Liver (tissue), 9 donors: Measurements from ENCODE around the gene CYBA. TPM values are rescaled to one million over a fixed set of nuclear protein-coding genes. Genes with fewer than 3 reads are reported as not detected.

ENCODE experiments used
- DNase-seq: peaks from one replicate; pipeline ENCODE4 v3.0.0-alpha.2; 2017; ENCODE audit warnings: low spot score
- H3K27ac ChIP-seq, 2 donors: one replicate each; pipeline ENCODE4 v1.7.0; 2013; ENCODE audit warnings: inconsistent platforms in 2 of 2, low read length in 2 of 2, control low read depth in 1 of 2, low read depth in 1 of 2, mild to moderate bottlenecking in 1 of 2
- H3K27me3 ChIP-seq, 4 donors: one replicate each; pipeline versions ENCODE4 v1.6.1 to v1.7.0; 2013; ENCODE audit warnings: low read length in 3 of 4, inconsistent platforms in 1 of 4, mild to moderate bottlenecking in 1 of 4, moderate library complexity in 1 of 4; ENCODE audit not compliant: control insufficient read depth in 4 of 4, insufficient read depth in 4 of 4
- H3K36me3 ChIP-seq, 4 donors: one replicate each; pipeline versions ENCODE4 v1.6.1 to v1.7.0; 2013; ENCODE audit warnings: low read length in 3 of 4, mild to moderate bottlenecking in 3 of 4, low read depth in 1 of 4, moderate library complexity in 1 of 4; ENCODE audit not compliant: control insufficient read depth in 4 of 4, insufficient read depth in 3 of 4
- H3K4me1 ChIP-seq, 4 donors: one replicate each; pipeline versions ENCODE4 v1.6.1 to v1.7.0; 2013; ENCODE audit warnings: low read length in 3 of 4, mild to moderate bottlenecking in 3 of 4, moderate library complexity in 1 of 4; ENCODE audit not compliant: control insufficient read depth in 4 of 4, insufficient read depth in 4 of 4
- H3K4me3 ChIP-seq, 3 donors: one replicate each; pipeline versions ENCODE4 v1.6.1 to v1.7.0; 2013; ENCODE audit warnings: low read length in 3 of 3, control low read depth in 1 of 3, low read depth in 1 of 3, mild to moderate bottlenecking in 1 of 3
- H3K9ac ChIP-seq, 2 donors: one replicate each; pipeline ENCODE4 v1.7.0; 2013; ENCODE audit warnings: low read length in 2 of 2, mild to moderate bottlenecking in 2 of 2, moderate library complexity in 2 of 2, control low read depth in 1 of 2, low read depth in 1 of 2
- H3K9me3 ChIP-seq, 4 donors: one replicate each; pipeline versions ENCODE4 v1.6.1 to v1.7.0; 2013; ENCODE audit warnings: low read length in 3 of 4; ENCODE audit not compliant: control insufficient read depth in 4 of 4
- EGR1 ChIP-seq, 2 donors: IDR thresholded peaks; 2 replicates each; pipeline ENCODE4 v1.6.1; 2016 to 2018; ENCODE audit warnings: antibody characterized with exemption in 2 of 2, low read depth in 2 of 2
- FOXA1 ChIP-seq: IDR thresholded peaks from 2 replicates; pipeline ENCODE4 v1.6.1; 2016; ENCODE audit warnings: antibody characterized with exemption
- FOXA2 ChIP-seq: IDR thresholded peaks from 2 replicates; pipeline ENCODE4 v1.6.1; 2016; ENCODE audit warnings: antibody characterized with exemption
- HNF4A ChIP-seq, 2 donors: conservative IDR thresholded peaks; 2 replicates each; pipeline ENCODE4 v1.6.1; 2016; ENCODE audit warnings: antibody characterized with exemption in 2 of 2, mild to moderate bottlenecking in 2 of 2
- HNF4G ChIP-seq: IDR thresholded peaks from 2 replicates; pipeline ENCODE4 v1.6.1; 2016; ENCODE audit warnings: antibody characterized with exemption
- JUND ChIP-seq, 2 donors: IDR thresholded peaks; 2 replicates each; pipeline ENCODE4 v1.6.1; 2016; ENCODE audit warnings: antibody characterized with exemption in 2 of 2
- NR2F2 ChIP-seq: IDR thresholded peaks from 2 replicates; pipeline ENCODE4 v1.6.1; 2016; ENCODE audit warnings: antibody characterized with exemption
- RAD21 ChIP-seq, 2 donors: IDR thresholded peaks; 2 replicates each; pipeline ENCODE4 v1.6.1; 2016; ENCODE audit warnings: antibody characterized with exemption in 2 of 2, mild to moderate bottlenecking in 2 of 2
- SP1 ChIP-seq: IDR thresholded peaks from 2 replicates; pipeline ENCODE4 v1.6.1; 2018; ENCODE audit warnings: antibody characterized with exemption, mild to moderate bottlenecking
- TAF1 ChIP-seq: conservative IDR thresholded peaks from 2 replicates; pipeline ENCODE4 v1.6.1; 2016; ENCODE audit warnings: antibody characterized with exemption, mild to moderate bottlenecking
- YY1 ChIP-seq: IDR thresholded peaks from 2 replicates; pipeline ENCODE4 v1.6.1; 2016; ENCODE audit warnings: antibody characterized with exemption, mild to moderate bottlenecking
- WGBS: extraction: QIAGEN DNeasy Blood & Tissue Kit; methylation state at CpG from one replicate; pipeline ENCODE4 v1.1.7; 2013; 5-methylcytosine and 5-hydroxymethylcytosine counted together
- polyA plus RNA-seq, 2 donors: library from polyadenylated mRNA; stranded (reverse) in 1 of 2; unstranded in 1 of 2; fragments of 200-250 nt in 1 of 2; fragments of >200 nt in 1 of 2; fragmentation: Nextera tagmentation in 1 of 2; extraction: Ambion mirVana in 1 of 2; gene quantifications; one replicate each; pipeline versions ENCODE4 v1.2.1 to v1.2.3, GENCODE V29; 2013 to 2015
- total RNA-seq, 2 donors: library from RNA; depleted of rRNA; stranded (reverse); fragments of >200 nt; gene quantifications; one replicate each; pipeline ENCODE4 v1.2.3, GENCODE V29; 2014
- TF ChIP-seq, protein P1 (sequence below): IDR thresholded peaks from 2 replicates; pipeline ENCODE4 v1.6.1; 2016; ENCODE audit warnings: antibody characterized with exemption
- TF ChIP-seq, protein P2 (sequence below): IDR thresholded peaks from 2 replicates; pipeline ENCODE4 v1.6.1; 2016; ENCODE audit warnings: antibody characterized with exemption
- TF ChIP-seq, protein P3 (sequence below): fragments of 150-350 bp; IDR thresholded peaks from 2 replicates; pipeline ENCODE4 v1.5.1; 2017; ENCODE audit warnings: improper control_type of control experiment, low read depth, low read length; ENCODE audit not compliant: missing input control
- TF ChIP-seq, protein P4 (sequence below): IDR thresholded peaks from 2 replicates; pipeline ENCODE4 v1.6.1; 2016; ENCODE audit warnings: antibody characterized with exemption, mild to moderate bottlenecking
- TF ChIP-seq, protein P5 (sequence below): IDR thresholded peaks from 2 replicates; pipeline ENCODE4 v1.6.1; 2016; ENCODE audit warnings: antibody characterized with exemption
- donor health status: healthy.
- donor health status: healthy.
- donor health status: healthy.
- donor health status: healthy.
- donor health status: healthy.

Gene CYBA
- total and polyA plus RNA-seq, 4 donors, result 39.0 to 217 (median 52.6) TPM

DNA sequence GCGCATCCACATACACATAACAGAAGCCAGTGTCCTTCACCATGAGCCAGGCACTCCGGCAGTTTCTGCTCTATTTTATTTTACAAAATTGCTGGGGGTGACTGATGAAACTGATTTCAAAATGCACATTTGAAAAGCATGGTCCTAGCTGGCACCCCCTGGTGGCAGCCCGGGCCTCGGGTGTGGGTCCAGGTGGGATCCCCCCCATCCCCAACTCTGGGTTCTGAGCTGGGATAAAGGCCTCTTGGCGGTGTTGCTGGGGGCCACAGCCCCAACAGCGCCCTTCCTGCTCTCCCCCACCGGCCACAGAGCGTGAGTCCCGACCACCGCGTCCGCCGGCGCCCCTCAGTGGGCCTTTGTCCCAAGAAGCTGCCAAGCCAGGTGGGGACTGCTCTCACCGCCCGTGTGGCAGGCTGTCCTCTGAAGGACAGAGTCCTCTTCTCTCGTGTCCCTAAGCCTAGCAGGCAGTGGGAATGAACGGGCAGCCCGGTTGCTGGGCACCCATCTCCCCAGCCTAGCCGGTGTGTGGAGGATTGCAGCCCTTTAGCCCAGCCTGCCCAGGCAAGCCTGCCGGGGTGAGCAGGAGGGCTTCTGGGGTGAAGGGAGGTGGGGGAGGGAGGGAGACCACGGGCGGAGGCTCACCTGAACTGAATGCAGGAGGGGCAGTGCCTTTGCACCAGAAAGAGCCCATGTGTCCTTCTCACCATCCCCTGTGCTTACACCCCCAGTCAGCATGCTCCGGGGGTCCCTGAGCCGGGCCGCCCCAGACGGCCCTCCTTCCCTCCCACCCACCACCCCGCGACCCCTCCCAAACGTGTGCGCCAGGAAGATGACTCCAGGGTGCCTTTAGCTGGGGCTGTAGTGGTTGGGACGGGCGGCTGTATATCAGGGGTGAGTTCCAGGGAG is 34.6 kb upstream of the CYBA start:
- DNase-seq, result no peak
- peak overlapping the region in 2 of 3 donors; percentile 33 to 60 for H3K4me3 ChIP-seq
- no peak for TF ChIP-seq HNF4A (conservative IDR thresholded peaks at IDR 0.05)
- TF ChIP-seq HNF4G, result no peak
- TF ChIP-seq, protein P1, sequence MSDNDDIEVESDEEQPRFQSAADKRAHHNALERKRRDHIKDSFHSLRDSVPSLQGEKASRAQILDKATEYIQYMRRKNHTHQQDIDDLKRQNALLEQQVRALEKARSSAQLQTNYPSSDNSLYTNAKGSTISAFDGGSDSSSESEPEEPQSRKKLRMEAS, result no peak
- TF ChIP-seq NR2F2, result no peak
- no peak for TF ChIP-seq FOXA1
- no peak for TF ChIP-seq YY1
- TF ChIP-seq, protein P2, sequence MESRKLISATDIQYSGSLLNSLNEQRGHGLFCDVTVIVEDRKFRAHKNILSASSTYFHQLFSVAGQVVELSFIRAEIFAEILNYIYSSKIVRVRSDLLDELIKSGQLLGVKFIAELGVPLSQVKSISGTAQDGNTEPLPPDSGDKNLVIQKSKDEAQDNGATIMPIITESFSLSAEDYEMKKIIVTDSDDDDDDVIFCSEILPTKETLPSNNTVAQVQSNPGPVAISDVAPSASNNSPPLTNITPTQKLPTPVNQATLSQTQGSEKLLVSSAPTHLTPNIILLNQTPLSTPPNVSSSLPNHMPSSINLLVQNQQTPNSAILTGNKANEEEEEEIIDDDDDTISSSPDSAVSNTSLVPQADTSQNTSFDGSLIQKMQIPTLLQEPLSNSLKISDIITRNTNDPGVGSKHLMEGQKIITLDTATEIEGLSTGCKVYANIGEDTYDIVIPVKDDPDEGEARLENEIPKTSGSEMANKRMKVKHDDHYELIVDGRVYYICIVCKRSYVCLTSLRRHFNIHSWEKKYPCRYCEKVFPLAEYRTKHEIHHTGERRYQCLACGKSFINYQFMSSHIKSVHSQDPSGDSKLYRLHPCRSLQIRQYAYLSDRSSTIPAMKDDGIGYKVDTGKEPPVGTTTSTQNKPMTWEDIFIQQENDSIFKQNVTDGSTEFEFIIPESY, result no peak
- TF ChIP-seq, protein P3, sequence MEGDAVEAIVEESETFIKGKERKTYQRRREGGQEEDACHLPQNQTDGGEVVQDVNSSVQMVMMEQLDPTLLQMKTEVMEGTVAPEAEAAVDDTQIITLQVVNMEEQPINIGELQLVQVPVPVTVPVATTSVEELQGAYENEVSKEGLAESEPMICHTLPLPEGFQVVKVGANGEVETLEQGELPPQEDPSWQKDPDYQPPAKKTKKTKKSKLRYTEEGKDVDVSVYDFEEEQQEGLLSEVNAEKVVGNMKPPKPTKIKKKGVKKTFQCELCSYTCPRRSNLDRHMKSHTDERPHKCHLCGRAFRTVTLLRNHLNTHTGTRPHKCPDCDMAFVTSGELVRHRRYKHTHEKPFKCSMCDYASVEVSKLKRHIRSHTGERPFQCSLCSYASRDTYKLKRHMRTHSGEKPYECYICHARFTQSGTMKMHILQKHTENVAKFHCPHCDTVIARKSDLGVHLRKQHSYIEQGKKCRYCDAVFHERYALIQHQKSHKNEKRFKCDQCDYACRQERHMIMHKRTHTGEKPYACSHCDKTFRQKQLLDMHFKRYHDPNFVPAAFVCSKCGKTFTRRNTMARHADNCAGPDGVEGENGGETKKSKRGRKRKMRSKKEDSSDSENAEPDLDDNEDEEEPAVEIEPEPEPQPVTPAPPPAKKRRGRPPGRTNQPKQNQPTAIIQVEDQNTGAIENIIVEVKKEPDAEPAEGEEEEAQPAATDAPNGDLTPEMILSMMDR, result peak; percentile 2
- TF ChIP-seq, protein P4, sequence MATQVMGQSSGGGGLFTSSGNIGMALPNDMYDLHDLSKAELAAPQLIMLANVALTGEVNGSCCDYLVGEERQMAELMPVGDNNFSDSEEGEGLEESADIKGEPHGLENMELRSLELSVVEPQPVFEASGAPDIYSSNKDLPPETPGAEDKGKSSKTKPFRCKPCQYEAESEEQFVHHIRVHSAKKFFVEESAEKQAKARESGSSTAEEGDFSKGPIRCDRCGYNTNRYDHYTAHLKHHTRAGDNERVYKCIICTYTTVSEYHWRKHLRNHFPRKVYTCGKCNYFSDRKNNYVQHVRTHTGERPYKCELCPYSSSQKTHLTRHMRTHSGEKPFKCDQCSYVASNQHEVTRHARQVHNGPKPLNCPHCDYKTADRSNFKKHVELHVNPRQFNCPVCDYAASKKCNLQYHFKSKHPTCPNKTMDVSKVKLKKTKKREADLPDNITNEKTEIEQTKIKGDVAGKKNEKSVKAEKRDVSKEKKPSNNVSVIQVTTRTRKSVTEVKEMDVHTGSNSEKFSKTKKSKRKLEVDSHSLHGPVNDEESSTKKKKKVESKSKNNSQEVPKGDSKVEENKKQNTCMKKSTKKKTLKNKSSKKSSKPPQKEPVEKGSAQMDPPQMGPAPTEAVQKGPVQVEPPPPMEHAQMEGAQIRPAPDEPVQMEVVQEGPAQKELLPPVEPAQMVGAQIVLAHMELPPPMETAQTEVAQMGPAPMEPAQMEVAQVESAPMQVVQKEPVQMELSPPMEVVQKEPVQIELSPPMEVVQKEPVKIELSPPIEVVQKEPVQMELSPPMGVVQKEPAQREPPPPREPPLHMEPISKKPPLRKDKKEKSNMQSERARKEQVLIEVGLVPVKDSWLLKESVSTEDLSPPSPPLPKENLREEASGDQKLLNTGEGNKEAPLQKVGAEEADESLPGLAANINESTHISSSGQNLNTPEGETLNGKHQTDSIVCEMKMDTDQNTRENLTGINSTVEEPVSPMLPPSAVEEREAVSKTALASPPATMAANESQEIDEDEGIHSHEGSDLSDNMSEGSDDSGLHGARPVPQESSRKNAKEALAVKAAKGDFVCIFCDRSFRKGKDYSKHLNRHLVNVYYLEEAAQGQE, result no peak
- no peak for TF ChIP-seq TAF1
- TF ChIP-seq EGR1 (IDR thresholded peaks at IDR 0.05; ENCODE audit: low read depth in 2 of 2), result no peak
- TF ChIP-seq, protein P5, sequence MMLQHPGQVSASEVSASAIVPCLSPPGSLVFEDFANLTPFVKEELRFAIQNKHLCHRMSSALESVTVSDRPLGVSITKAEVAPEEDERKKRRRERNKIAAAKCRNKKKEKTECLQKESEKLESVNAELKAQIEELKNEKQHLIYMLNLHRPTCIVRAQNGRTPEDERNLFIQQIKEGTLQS, result no peak
- TF ChIP-seq SP1, result no peak
- TF ChIP-seq JUND (IDR thresholded peaks at IDR 0.05), result no peak
- no peak for TF ChIP-seq FOXA2
- peak in 1 of 2 donors; percentile 22 for TF ChIP-seq RAD21 (IDR thresholded peaks at IDR 0.05)
- peaks cover 7 to 31% (median 21%) of the 10 kb centered on the region in 4 donors for H3K4me1 ChIP-seq
- H3K9ac ChIP-seq, result no peak overlapping the region
- no peak overlapping the region for H3K27ac ChIP-seq
- no peaks in the 10 kb centered on the region for H3K36me3 ChIP-seq
- whole genome bisulfite sequencing, result 10% methylated on average over 33 of the region's 33 CpGs
- no peaks in the 10 kb centered on the region for H3K27me3 ChIP-seq
- H3K9me3 ChIP-seq, result no peaks in the 10 kb centered on the region
